ENCODE results near the gene RBM43. TPM values are rescaled to one million over a fixed set of nuclear protein-coding genes. Genes with fewer than 3 reads are reported as not detected.
"Not testable (repeated sequence)": the region's sequence is repeated elsewhere in the genome, so short reads cannot be mapped to it uniquely, and the experiment has no call there.

RBM43 gene
- 4.4 and 5.6 TPM in 2 replicates for total RNA-seq (2014; rRNA removed; shearing (Covaris generic))

DNA sequence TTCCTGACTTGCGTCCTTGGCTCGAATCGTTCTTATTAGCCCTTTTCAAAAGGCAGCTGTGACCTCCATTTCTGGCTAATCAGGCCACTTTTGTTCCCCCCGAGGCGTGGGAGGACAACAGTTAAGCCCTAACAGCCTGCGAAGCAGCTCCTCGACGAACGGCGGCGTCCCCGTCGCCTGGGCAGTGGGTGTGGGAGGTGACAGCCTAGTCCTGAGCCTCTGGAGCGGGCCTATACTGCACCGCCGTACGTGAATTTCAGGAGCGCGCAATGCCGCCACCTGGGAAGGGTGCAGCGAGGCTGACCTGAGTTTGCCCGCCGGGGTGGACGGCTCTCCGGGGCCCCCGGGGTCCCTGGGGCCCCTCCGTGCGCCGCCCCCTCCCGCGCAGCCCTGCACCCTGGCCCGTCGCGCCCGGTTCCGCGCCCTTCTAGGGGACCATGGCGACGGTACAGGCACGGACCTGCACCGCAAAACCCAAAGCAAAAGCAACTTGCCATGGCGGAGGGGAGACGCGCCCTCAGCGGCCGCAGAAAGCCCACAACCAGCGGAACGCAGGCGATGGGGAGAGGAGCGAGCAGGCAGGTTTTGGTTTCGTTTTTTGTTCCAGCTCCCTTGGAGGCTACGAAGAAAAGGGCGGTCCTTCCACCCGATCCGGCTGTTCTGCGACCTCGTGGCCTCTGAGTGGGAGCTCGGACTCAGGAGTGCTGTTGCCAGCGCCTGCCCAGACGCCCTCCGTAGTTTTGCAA lies at the start of gene RBM43:
Gene RBM43, minus strand, starts transcription at position 633 of the 746 bp plus-strand sequence. Its CDS starts 136 bp downstream, at position 497.
- DNase-seq (ENCODE audit: low read depth): peak; percentile 96

DNA sequence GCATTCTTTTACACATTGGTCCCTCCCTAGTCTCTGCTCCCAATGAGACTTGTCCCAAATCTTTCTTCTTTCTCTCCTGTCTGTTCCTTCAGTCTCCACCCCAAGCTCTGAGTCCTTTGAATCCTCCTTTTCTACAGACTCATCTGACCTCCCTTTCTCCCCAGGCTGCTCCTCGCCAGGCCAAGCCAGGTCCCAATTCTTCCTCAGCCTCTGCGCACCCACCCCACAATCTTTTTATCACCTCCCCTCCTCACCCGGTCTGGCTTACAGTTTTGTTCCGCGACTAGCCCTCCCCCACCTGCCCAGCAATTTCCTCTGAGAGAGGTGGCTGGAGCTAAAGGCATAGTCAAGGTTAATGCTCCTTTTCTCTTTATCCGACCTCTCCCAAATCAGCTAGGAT lies 48.6 kb upstream of the RBM43 start:
- not testable (repeated sequence) for DNase-seq (ENCODE audit: low read depth)

DNA sequence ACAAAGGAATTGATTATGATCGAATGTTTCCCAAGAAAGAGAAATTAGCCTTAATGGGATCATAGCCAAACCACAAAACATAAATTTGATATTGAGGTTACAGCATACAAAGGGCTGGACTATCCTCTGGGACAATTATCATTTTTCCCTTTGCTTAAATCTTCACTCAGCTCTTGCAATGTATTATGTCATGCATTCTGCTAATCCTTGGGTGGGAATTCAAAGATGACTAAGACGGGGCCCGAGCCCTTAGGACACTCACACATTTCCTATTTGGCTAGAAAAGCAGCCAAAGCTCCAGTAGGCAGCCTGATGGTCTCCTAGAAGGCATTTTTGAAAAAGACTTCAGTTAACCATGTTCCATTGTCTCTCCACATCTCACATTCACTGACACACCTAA lies 45.0 kb upstream of the RBM43 start:
- DNase-seq (ENCODE audit: low read depth): peak; percentile 82

DNA sequence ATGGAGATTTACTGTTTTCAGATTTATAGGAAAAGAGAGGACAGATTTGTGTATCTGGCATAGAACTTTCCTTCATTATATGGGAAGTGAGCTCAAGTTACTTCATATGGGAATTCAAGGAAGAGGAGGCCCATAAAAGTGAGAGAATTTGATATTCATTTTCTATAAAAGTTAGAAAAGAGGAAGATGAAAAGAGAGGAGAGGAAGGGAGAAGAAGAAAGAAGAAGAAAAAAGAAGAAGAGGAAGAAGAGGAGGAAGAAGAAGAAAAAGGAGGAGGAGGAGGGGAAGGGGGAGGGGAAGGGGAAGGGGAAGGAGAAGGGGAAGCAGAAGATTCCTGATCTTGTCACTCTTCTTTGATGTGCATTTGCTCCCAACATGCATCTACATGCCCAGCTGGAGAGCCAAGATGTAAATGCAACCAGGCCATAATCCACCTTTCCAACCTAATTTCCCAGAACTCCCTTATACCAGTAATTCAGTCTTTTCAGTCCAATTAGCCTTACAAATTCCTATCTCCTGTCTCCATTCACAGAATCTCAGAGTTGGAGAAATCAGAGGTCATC lies 43.5 kb upstream of the RBM43 start:
- DNase-seq (ENCODE audit: low read depth): no peak

DNA sequence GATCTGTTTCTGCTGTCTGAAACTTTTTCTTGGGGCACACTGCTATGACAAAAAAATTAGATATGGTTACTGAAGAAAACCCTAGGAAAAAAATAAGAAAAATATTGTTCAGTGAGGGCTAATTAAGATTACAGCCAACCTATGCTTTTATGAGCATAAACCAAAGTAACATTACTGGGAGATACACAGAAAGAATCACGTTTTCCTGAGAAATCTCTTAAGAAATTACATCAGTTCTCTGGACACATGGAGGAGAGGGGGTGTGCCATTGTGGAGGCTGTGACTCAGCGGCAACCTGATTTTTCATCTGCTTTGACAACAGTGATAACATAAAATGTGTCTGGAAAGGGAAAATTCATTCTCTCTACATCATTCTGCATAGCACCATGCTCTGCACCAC lies 41.2 kb upstream of the RBM43 start:
- peak; percentile 59 for DNase-seq (ENCODE audit: low read depth)

DNA sequence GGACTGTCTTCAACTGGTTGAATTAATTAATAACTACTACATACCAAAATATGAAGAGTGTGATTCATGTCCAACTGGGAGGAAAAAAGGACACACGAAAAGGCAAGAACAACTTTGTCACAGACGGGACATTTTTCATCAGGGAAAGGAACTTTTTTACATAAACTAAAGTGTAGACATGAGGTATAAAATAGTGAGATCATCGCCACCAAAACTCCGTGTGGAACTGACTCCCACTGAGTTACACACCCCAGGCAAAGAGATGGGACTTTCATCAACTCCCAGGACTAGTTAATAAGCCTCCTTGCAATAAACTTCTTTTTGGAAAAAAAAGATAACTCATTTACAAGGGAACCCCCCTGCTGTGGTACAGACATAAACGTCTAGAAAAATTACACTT lies 40.7 kb upstream of the RBM43 start:
- DNase-seq (ENCODE audit: low read depth): no peak

DNA sequence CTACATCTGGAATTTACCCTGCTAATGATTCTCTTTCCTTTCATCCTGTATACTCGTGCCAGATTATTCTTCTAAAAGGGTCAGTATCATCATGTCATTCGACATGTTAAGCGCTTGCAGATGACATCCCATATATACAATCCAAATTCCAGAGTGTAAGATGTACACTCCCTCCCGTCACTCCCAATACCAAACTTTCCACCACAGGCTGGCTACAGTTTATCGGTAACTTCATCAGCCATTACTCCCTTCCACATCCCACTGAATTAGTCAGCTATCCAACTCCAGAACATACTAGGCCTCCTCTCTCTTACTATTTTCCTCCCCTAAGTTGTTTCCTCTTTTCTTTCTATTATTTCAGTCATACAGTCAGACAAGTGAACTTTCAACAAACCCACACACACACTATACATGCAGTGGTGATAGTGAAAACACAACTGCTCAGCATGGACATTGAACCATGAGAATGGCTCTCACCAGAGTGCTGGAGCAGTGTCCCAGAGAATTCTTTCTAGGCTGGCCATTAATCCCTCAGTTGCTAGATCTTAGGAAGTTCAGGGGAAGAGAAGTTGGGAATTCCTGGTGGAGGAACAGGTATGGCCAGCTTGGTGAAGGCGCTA lies 38.4 kb upstream of the RBM43 start:
- DNase-seq (ENCODE audit: low read depth): no peak

DNA sequence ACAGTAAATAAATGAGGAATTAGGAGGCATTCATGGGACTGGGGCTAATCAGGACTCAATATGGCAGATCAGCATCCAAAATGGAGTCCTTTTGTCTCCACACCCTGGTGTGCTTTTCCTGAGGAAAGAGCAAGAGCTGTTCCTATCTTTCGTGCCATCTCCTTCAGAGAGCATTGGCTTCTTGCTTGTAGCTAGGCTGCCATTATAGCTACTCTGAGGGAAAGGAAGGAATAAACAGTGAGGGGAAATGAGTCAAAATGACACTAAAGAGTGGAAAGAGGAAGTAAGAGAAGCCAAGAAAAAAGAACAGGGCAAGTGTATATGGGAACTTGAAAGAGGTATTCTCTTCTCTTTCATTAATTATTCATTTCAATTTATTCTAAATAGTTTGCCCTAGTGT lies 36.2 kb upstream of the RBM43 start:
- no peak for DNase-seq (ENCODE audit: low read depth)

DNA sequence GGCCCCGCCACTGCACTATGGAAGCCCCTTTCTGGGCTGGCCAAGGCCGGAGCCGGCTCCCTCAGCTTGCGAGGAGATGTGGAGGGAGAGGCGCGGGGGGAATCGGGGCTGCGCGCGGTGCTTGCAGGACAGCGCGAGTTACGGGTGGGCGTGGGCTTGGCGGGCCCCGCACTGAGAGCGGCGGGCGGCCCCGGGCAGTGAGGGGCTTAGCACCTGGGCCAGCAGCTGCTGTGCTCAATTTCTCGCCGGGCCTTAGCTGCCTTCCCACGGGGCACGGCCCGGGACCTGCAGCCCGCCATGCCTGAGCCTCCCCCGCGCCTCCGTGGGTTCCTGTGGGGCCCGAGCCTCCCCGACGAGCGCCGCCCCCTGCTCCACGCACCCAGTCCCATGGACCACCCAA lies 34.3 kb upstream of the RBM43 start:
- not testable (repeated sequence) for DNase-seq (ENCODE audit: low read depth)

DNA sequence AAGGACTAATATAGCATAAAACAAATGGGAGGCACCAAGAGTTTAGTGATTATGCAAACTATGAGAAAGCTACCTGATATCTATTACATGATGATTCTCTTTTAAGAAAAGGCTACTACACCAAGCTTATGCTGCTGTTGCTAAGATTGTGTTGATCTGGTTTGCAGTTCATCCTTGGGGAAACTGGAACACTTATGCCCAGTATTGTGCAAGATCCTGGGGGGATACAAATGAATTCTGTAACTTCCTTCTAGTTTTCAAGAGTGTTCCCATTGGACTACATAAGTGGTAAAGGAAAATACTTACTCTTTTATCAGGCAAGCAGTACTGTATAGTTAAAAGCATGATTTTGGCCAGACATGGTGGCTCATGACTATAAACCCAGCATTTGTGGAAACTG lies 30.9 kb upstream of the RBM43 start:
- no peak for DNase-seq (ENCODE audit: low read depth)

DNA sequence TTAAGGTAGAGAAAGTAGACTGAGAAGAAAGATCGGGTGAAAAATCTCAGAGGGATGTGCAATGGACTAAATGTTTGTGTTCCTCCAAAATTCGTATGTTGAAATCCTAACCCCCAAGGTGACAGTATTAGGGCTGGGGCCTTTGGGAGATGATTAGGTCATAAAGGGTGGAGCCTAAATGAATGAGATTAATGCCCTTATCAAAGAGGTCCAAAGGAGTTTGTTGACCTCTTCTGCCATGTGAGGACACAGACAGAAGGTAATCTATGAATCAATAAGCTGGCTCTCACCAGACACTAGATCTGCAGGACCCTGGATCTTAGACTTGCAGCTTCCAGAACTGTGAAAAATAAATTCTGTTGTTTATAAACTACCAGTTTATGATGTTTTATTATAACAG lies 30.5 kb upstream of the RBM43 start:
- no peak for DNase-seq (ENCODE audit: low read depth)

DNA sequence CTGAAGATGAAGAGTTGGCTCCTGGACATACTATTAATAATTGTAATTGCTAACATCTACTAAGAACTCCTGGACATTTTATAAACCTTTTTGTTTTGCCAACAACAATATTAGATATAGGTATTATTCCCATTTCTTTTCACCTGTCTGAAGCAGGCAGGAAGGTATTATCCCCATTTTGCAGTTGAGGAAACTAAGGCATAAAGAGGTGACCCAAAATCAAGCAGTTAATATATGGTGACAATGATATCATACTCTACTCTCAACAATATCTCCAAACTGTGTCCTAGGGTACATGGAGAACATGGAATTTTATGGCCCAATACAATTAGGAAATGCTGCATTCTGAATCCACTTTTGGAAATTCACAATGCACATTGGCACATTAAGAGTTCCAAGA lies 29.6 kb upstream of the RBM43 start:
- no peak for DNase-seq (ENCODE audit: low read depth)

DNA sequence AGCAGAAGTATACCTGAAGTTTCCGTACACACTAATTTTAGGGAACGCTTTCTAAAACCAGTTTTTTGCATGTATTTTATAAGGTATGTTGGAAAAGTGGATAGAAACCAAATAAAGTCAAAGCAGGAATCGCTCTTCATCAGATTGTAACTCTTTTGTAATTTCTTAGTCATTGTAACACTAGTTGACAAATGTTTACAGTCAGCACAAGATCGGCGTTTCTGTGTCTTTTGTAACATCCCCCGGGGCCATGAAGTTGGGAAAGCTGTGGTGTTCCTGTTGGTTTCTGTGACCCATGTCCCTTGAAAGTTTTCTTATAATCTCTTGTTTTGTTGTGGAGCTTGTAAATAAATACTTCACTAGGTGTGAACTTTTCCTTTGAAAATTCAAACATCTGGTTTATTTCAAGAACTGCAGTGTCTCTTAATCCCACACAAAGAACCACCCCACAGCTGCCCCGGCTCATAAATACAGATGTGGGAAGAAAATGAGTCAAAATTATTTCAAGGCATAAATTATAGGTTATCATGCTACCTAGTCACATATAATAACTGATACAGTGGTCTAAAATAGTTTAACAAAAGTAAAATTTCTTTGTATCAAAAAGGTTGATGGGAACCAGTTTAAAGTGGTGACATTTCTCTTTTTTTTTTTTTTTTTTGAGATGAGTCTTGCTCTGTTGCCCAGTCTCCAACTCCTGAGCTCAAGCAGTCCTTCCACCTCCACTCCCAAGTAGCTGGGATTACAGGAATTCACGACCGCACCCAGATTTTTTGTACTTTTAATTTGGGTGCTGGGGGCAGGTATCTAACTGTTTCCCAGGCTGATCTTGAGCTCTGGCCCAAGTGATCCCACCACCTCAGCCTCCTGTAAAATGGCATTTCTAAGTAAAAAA lies 28.6 kb upstream of the RBM43 start:
- DNase-seq (ENCODE audit: low read depth): peak; percentile 72

DNA sequence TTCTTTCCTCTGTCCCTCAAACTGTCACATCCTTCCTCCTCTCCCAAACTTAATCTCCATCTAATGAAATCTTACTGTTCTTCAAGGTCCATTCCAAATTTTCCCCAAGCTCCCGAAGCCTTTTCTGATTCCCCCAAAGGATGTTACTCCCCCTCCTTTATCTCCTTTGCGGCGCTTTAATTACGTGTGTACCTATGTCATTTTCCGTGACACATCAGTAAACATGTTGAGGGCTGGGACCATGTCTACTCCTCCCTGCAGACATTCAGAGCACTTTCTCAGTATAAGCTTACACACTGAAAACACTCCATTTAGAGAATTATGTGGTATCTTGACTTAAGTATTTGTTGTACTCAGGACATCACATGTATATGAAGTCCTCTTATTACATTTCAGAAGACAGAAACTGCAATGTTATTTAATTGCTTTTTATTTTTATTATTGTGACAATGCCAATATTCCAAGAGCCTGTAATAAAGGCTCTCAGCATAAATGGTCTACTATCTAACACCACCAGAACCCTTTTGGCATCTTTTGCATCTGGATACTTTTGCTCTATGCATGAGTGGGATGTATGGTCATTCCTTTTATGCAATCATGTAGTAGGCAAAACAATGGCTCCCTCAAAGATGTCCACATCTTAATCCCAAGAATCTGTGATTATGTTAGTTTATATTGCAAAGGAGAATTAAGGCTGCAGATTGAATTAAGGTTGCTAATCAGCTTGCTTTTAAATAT lies 26.0 kb upstream of the RBM43 start:
- DNase-seq (ENCODE audit: low read depth): no peak

DNA sequence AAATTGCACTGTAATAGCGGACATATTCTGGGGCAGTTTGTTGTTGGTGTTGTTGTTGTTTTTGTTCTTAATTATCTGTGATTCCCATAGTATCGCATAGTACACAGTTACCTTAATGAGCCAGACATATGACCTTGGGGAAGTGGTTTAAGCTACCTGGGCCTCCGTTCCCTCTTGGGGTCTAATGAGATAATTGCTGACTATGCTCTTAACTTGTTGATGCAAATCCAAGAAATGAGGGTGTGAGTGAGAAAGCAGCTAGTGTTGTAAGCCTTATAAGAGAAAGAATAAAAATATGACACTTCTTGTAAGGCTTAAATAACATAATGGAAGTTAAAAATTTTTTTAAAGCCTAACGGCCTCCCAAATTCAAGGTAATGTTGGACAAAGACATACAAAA lies 20.7 kb upstream of the RBM43 start:
- no peak for DNase-seq (ENCODE audit: low read depth)

DNA sequence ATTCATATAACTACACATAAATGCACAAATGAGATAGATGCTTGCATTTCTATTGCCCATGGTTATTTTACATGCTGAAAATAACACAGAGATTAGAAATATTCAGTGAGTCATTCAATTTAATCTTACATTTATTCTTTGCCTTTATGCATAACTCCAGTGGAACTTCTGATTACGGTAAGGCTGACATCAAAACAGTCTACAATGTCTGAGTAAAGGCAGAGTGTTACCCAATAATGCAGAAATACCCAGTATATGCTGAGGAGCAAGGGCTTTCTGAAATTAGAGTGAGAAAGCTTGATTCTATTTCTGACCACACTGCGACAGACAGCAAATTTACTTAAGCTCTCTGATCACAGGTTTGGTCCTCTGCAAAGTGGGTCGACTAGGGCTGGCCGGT lies 18.6 kb upstream of the RBM43 start:
- no peak for DNase-seq (ENCODE audit: low read depth)

DNA sequence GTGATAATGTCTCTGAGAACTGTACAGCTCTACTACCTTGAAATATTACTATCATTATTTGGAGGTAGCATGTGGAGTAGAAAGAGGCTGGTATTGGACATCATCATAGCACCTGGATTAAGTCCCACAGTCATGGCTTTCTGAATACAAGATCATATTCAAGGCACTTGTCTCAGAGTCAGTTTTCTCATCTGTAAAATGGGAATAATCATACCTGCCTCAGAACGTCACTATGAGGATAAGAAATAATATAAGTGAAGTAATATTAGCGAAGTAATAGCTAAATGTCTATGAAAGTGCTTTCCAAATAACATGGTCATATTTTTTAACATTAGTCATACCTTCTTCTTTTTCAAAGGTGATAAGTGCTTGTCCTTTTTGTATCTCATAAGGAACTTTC lies 16.8 kb upstream of the RBM43 start:
- DNase-seq (ENCODE audit: low read depth): no peak

DNA sequence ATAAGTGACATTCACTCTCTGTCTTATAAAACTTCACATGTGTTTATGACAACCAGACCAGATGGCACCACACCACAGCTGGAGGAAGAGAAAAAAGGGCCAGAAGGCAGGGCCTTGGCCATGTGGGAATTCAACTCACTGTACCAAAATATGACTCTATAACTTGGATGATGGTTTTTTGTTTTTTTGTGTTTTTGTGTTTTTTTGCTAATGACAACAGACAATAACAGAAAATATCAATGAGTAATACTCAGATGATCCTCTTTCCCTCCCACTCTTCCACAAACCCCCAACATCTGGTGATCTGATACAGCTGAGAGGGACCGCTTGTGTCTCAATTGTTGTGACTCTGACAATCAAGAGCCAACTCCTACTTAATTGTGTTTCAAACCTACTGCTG lies 15.4 kb upstream of the RBM43 start:
- no peak for DNase-seq (ENCODE audit: low read depth)

DNA sequence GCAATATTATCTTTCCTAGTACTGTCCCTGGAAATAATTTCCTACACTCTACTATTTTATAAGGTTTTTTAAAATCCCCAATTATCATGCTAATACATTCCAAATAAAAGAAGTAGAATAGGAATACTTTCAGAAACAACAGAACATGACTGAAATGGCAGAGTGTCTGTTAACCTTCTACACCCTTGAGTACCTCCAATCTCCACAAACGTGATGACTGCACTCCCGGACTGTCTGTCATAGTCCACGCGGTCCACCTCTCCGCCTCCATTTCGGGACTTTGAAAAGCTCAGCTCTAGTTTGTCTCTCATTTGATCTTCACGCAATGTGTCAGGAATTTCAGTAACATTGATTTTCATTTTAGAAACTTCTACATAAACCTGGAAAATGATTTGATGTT lies 13.6 kb upstream of the RBM43 start:
- DNase-seq (ENCODE audit: low read depth): no peak

DNA sequence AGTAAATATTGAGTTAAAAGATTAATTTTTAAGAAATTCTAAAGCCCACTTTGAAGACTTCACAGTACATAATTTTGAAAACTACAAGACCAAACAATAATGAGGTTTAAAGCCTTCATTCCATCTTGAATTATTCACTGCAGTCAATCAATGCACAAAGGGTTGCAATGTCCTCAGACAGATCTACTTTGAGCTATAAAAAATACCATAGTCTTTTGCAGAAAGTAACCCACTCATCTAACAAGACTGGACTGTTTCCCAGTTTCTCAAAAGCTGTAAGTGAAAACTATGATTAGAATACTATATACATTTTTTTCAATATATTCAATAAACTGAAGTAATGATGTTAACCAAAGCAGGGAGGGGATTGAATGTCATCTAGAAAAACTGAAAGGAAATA lies 10.2 kb upstream of the RBM43 start:
- no peak for DNase-seq (ENCODE audit: low read depth)

DNA sequence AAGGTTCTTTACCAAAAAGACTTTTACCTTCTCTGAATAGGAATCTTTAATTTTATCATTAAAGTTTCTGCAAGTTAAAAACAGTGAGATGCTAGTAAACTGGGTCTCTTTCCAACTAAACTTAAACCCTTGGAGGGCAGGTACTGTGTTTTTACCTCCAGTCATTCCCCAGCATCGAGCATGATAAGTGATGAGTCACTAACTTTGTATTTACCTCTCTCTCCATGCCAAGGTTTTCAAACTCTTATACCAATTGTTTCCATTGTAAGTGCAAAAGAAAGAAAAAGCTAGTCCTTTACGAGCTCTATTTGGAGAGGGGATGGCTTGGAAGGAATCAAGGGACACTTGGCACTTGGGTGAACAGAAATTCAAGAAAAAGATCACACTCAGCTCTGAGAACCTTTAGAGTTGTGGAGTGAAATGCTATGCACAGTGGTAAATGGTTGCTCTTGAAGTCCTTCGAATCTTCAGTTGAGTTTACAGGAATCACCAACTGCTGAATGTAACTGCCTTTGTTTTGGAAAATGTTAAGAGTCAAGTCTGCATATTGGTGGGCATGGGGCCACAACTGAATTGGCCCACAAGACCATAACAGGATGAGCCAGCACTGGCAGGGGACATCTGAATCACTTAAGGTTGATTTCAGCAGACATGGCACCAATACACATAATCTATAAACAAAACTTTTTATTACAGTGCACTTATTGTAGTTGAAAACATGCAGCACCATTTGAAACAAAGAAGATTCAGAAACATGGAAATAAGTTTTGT lies 8.3 kb upstream of the RBM43 start:
- peak; percentile 33 for DNase-seq (ENCODE audit: low read depth)

Measured in RPMI7951 (cell line).